GM12878 (cell line): Measurements from ENCODE around the gene UGT2A3.
"Not testable (repeated sequence)": the region's sequence is repeated elsewhere in the genome, so short reads cannot be mapped to it uniquely, and the experiment has no call there.

ENCODE experiments used
- CBFB ChIP-seq: IDR thresholded peaks from 2 replicates; pipeline ENCODE4 v1.6.1; 2016; ENCODE audit warnings: antibody characterized with exemption, low read depth
- CEBPB ChIP-seq, 2 experiments: fragments of 150-350 bp in 1 of 2; IDR thresholded peaks; 2 replicates each; pipeline ENCODE4 v1.6.1; 2012 to 2014; ENCODE audit warnings: low read depth in 2 of 2, low read length in 2 of 2, borderline replicate concordance in 1 of 2, inconsistent platforms in 1 of 2
- CTCF ChIP-seq, 3 experiments: IDR thresholded peaks in 2 of 3; conservative IDR thresholded peaks in 1 of 3; 2 replicates each; pipeline ENCODE4 v1.5.1; 2011; ENCODE audit warnings: low read depth in 3 of 3, low read length in 3 of 3, mild to moderate bottlenecking in 3 of 3, control low read depth in 2 of 3, moderate library complexity in 2 of 3, inconsistent platforms in 1 of 3, mixed read lengths in 1 of 3; ENCODE audit not compliant: control insufficient read depth in 2 of 3, insufficient read depth in 1 of 3; ENCODE audit errors: extremely low read depth in 1 of 3
- DPF2 ChIP-seq: fragments of 450-650 bp; IDR thresholded peaks from 2 replicates; pipeline ENCODE4 v1.6.1; 2017; ENCODE audit warnings: mild to moderate bottlenecking
- ETV6 ChIP-seq, 2 experiments: fragments of 450-650 bp in 1 of 2; IDR thresholded peaks in 1 of 2; conservative IDR thresholded peaks in 1 of 2; 2 replicates each; pipeline ENCODE4 v1.6.1; 2014; ENCODE audit warnings: antibody characterized with exemption in 1 of 2, borderline replicate concordance in 1 of 2, low read depth in 1 of 2, mild to moderate bottlenecking in 1 of 2, moderate library complexity in 1 of 2
- EZH2 ChIP-seq: IDR thresholded peaks from 2 replicates; pipeline ENCODE4 v1.6.1; 2012; ENCODE audit warnings: low read depth, mild to moderate bottlenecking, control low read depth, inconsistent platforms, low read length, borderline replicate concordance; ENCODE audit not compliant: control insufficient read depth
- IKZF2 ChIP-seq, 2 experiments: fragments of 450-650 bp; IDR thresholded peaks; 2 replicates each; pipeline ENCODE4 v1.6.1; 2017; ENCODE audit warnings: mild to moderate bottlenecking in 2 of 2, moderate library complexity in 2 of 2
- MEF2A ChIP-seq: IDR thresholded peaks from 2 replicates; pipeline ENCODE4 v1.6.1; 2011; ENCODE audit warnings: low read depth, mild to moderate bottlenecking, low read length, moderate library complexity; ENCODE audit not compliant: insufficient read depth
- POLR2A ChIP-seq: IDR thresholded peaks from 2 replicates; pipeline ENCODE4 v1.6.1; 2011; ENCODE audit warnings: low read depth, mild to moderate bottlenecking, low read length
- POLR2AphosphoS2 ChIP-seq: IDR thresholded peaks from 2 replicates; pipeline ENCODE4 v1.6.1; 2011; ENCODE audit warnings: low read depth, mild to moderate bottlenecking, low read length, improper control_type of control experiment, moderate library complexity
- REST ChIP-seq: IDR thresholded peaks from 2 replicates; pipeline ENCODE4 v1.6.1; 2012; ENCODE audit warnings: mild to moderate bottlenecking, low read depth, low read length
- SIN3A ChIP-seq: IDR thresholded peaks from 2 replicates; pipeline ENCODE4 v1.6.1; 2012; ENCODE audit warnings: low read depth, low read length, improper control_type of control experiment
- SRF ChIP-seq, 2 experiments: IDR thresholded peaks; 2 replicates each; pipeline ENCODE4 v1.6.1; 2011; ENCODE audit warnings: low read depth in 2 of 2, low read length in 2 of 2, mild to moderate bottlenecking in 1 of 2, moderate library complexity in 1 of 2
- ZZZ3 ChIP-seq: IDR thresholded peaks from 2 replicates; pipeline ENCODE4 v1.6.1; 2011; ENCODE audit warnings: low read depth; ENCODE audit not compliant: control insufficient read depth, insufficient read length

- TF ChIP-seq REST; SIN3A; CTCF (IDR thresholded peaks at IDR 0.05 in 2 of 3, conservative IDR thresholded peaks at IDR 0.05 in 1 of 3; ENCODE audit: control insufficient read depth in 2 of 3, extremely low read depth in 1 of 3, insufficient read depth in 1 of 3, low read depth in 3 of 3, low read length in 3 of 3); MEF2A; IKZF2 (IDR thresholded peaks at IDR 0.05); POLR2AphosphoS2; CEBPB (IDR thresholded peaks at IDR 0.05; ENCODE audit: borderline replicate concordance in 1 of 2, low read depth in 2 of 2, low read length in 2 of 2); POLR2A; ZZZ3; EZH2; SRF (IDR thresholded peaks at IDR 0.05; ENCODE audit: low read depth in 2 of 2, low read length in 2 of 2); DPF2; CBFB; ETV6 (conservative IDR thresholded peaks at IDR 0.05 in 1 of 2, IDR thresholded peaks at IDR 0.05 in 1 of 2; ENCODE audit: borderline replicate concordance in 1 of 2, low read depth in 1 of 2): not testable (repeated sequence)
These were observed 29.4 kb downstream of the UGT2A3 start for GRCh38 chr4:68922202-68922601.
